HG03439 (cell line): ENCODE data around the gene FREM3.
"Not testable (repeated sequence)": the region's sequence is repeated elsewhere in the genome, so short reads cannot be mapped to it uniquely, and the experiment has no call there.

Source experiments
- ATAC-seq: cut with Tn5 transposase; IDR thresholded peaks from one replicate; pipeline ENCODE4 v1.9.1; 2021; ENCODE audit warnings: mild to moderate bottlenecking, moderate library complexity; ENCODE audit not compliant: unreplicated experiment

The FREM3 gene

DNA sequence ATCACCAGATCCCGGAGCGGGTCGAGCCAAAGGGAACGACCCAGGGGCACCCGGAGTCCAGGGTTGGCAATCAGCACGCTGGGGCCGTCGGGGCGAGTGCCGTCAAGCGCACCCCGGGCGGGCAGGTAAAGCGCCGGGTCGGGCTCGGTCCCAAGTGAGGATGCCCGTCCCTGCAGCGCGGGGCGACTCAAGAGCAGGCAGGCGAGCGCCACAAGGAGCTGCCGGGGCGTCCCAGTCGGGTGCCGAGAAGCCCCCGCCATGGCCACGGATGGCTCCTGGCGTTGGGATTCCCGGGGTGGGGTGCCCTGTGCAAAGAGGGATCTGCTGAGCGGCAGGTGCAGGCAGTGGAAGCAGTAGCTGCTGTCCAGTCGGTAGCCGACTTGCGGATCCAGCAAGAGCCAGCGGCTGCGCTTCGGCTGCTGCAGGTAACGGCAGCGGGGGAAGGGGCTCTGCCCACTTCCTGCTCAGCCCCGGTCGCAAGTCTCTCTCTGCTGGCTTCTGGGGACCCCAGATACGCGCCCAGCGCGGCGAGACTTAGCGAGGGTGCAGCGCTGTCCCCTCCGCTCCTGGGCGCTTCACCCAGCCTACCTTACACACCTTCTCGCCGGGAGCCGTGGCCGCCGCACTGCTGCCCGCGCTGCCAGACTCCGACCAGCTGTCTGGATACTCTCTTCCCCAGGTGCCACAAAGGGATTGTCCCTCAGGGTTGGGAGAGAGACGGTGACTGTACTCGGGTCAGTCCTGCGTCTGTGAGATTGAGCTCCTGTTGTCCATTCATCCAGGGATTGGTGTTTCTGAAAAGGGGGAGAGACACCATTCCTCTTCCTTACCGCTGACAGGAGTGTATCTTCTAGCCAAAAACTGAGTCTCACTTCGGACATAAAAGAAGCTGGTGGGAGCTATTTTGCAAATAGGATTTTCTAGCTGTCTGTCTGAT is at the start of gene FREM3:
Gene FREM3 (minus strand): TSS at position 260 of the 937 bp plus-strand sequence. CDS start 0 bp downstream, at position 260.
- ATAC-seq: no peak

DNA sequence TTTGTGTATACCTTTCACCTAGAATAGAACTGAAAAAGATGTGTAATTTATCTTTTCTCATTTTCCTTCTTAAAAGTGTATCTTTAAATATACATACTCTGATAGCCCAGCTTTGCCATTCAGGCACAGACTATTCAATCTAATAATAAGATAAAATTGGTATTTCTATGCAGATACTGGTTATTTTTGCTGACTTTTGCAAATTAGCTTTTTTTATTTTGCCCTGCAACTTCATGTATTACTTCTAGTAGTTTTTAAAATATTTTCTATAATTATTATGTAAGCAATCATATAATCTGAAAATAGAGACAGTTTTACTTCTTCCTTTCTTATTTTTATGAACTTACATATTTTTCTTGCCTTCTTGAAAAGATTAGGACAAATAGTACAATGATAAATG is 45.4 kb upstream of the FREM3 start:
- ATAC-seq: no peak

DNA sequence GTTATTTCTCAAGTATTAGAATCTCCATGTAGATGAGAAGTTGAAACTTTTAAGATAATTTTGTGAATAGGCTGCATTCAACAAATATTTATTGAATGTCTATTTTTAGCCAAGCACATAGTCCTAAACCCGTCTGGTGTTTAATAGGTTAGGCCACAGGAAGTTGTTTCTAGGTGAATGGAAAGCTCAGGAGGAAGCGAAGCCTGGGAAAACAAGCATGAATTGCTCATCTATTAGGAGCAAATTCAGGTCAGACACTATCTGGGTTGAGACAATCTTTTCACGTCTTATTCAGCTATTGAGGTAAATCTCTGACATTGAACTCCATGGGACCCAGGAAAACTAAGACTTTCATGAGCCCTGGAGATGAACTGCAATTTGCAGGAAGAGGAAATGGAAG is 43.1 kb upstream of the FREM3 start:
- no peak for ATAC-seq

DNA sequence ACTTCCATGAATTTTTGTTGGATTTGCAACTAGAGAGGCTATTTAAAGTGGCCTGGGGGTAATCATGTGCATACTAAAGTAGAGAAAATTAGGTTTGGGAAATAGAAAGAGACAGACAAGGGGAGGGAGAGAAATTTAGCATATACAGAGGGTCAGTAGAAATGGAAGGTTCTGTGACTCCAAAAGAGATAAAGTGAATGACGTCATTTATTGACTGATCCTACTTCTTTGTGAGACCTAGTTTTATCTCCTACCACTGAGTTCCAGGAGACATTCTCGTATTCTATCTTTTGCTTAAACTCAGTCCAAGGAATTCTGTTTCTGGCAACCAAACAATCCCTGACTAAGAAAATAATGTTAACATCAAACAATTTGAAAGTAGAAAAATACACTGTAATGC is 42.4 kb upstream of the FREM3 start:
- no peak for ATAC-seq

DNA sequence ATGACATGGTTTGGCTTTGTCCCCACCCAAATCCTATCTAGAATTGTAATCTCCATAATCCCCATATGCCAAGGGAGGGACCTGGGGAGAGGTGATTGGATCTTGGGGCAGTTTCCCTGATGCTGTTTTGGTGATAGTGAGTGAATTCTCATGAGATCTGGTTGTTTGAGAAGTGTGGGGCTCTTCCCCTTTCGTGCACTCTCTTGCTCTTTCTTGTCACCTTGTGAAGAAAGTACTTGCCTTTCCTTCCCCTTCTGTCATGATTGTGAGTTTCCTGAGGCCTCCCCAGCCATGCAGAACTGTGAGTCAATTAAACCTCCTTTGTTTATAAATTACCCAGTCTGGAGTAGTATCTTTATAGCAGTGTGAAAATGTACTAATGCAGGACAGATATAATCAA is 36.4 kb upstream of the FREM3 start:
- no peak for ATAC-seq

DNA sequence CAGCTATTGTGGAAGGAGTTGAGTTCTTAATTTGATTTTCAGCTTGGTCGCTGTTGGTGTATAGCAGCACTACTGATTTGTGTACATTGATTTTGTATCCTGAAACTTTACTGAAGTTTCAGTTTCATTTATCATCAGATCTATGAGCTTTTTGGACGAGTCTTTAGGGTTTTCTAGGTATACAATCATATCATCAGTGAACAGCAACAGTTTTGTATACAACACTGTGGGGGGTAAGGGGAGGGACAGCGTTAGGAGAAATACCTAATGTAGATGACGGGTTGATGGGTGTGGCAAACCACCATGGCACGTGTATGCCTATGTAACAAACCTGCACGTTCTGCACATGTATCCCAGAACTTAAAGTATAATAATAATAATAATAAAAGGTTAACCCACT is 35.6 kb upstream of the FREM3 start:
- ATAC-seq: not testable (repeated sequence)

DNA sequence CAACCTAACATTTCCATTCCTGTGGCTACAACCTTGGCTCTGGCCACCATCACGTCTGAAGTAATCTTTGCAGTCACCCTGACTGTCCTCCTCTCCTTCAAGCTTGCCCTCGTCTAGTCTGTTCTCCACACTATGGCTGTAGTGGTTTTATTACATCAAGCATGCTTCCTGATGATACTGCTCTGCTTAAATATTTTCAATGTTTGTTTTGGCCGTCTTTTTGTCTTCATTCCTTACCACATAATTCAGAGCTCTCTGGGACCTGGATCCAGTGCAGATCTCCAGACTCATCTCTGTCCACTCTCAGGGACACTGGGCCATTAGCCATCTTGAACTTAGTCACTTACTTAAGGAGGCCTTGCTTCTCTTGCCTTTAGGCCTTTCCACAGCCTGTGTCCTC is 27.7 kb upstream of the FREM3 start:
- no peak for ATAC-seq

DNA sequence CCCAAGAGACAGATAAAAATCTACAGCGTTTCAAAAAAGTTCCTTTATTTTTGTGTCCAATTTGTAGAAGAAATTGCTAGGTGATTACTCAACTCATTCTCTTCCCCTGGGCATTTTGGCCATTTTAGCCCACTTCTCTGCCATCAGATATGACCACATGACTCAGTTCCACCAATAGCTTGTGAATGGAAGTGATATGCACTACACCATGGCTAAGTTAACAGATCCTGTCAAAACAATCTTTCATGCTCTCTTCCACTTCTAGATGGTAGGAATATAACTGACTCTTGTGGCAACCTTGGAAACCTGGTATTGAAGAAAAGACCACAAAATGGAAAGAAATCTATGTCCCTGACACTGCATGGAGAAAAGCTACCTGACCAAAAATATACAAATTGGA is 26.2 kb upstream of the FREM3 start:
- no peak for ATAC-seq

DNA sequence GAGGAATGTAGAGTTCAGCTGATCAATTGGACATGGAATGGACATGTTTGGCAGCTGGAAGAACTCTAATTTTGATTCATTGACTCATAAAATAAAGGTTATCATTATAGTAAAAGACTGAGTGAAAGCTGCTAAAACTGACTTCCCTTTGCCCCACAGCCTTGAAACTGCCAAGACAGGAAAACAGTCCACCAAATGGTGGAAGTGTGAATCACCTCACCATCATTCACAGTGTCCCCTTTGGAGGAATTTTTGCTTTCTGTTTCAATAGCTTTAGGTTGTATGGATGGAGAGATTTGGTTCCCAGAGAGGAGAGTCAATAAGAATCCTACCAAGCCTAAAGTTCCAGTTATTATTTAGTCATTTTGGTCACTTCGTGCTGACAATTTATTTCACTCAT is 20.8 kb upstream of the FREM3 start:
- no peak for ATAC-seq

DNA sequence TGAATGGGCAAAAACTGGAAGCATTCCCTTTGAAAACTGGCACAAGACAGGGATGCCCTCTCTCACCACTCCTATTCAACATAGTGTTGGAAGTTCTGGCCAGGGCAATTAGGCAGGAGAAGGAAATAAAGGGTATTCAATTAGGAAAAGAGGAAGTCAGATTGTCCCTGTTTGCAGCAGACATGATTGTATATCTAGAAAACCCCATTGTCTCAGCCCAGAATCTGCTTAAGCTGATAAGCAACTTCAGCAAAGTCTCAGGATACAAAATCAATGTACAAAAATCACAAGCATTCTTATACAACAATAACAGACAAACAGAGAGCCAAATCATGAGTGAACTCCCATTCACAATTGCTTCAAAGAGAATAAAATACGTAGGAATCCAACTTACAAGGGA is 18.3 kb upstream of the FREM3 start:
- ATAC-seq: not testable (repeated sequence)

DNA sequence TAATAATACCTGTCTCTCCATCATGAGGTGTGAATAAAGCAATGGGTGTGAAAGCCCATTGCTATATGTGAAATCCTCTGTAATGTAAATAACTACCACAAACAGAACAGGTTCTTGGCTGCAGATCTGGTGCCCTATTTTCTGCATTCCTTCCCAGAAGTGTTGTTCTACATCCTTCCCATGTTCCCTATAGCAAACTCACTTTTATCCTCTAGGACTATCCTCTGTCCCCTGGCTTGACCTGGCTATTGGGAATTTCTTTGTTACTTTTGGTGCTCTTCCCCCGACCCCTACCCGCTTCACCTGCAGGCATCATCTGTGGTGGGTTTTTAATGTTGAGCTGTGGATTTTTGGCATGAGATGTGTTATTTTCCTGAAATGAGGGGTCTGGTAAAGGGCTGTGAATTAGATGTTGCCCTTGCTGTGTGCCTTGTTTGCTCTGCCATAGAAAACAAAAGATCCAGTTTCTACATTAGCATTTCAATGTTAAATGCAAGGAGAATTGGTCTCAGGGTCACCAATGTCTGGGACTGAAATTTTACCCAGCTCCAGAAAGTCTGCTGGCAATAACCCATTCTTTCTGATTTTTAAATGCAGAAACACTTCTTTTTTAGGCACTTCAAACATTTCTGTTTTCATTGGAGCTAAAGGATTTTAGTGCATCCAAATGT is 13.6 kb upstream of the FREM3 start:
- no peak for ATAC-seq

DNA sequence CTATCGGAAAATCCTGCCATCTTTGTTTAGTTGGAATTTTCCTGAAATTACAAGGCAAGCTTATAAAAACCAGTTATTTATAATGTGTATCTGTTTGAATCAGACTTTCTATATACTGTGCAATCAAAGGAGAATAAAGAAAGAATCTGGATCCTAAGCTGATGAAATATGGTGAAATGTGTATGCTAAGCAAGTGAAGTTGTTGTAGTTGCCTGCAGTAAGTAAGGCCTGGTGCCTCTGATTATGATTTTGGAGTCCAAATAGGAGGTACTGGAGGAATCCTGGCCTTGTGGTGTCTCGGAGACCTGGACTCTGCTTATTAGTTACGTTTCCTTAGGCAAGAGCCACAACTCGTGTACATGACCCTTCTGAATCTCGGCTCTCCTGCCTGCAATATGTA is 13.1 kb upstream of the FREM3 start:
- no peak for ATAC-seq

DNA sequence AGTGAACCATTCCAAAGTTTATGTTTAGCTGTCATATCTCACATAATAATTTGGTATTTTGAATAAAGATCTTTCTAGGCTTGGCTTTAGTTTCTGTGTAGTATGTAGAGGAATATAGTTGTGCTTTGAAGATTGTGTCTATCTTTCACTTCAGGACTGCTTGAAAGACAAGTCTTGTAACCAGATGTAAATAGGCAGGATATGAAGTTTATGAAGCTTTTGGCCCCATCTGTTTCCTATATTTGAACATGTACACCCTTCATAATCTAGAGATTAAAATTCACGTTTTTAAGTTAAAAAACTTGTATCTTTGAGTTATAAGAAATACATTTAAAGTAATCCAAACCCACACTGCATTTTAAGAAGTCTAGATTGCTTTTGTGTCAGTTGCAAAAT is 11.7 kb upstream of the FREM3 start:
- ATAC-seq: no peak

DNA sequence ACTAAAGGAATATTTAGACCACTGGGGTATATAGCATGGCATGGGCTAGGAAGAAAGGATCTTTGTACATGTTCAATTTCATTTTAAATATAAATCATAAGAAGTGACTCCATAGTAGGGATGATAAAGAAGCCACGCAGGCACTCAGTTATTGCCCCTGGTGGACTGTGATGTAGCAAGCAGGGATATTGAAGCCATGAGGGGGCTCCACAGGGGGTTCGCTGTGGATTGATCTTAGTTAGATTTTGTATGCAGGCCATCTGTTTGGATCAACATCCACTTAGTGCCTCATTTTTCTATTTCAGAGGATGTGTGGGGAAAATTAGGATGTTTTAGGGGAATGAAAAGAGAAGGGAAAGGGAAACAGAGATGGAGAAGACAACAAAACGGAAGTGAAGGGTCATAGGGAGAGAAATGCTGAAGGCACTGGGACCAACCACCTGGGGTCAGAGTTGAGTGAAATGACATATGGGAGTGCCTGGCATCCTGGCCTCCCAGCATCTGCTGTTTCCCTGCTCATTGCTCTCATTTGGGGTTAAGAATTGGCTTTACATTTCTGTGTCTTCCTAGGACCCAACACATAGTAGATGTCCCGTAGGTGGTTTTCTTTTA is 11.2 kb upstream of the FREM3 start:
- no peak for ATAC-seq

DNA sequence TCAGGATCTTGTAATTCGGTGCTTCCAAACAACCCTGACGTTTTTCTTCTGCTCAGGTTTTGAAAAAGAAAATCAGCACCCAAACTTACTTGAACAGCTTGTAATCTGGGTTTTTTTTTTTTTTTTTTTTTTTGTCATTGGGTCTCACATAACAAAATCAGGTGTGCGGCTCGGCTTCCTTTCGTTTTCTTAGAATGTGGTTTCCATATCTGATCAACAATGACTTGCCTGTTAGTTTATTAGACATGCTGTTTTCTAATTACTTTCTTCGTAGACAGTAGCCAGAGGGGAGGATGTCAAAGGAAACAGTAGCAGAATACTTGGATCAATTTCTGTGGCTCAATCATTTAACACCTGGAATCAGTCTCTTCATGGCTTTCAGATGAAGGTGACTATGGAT is 890 bp upstream of the FREM3 start:
- ATAC-seq: no peak

DNA sequence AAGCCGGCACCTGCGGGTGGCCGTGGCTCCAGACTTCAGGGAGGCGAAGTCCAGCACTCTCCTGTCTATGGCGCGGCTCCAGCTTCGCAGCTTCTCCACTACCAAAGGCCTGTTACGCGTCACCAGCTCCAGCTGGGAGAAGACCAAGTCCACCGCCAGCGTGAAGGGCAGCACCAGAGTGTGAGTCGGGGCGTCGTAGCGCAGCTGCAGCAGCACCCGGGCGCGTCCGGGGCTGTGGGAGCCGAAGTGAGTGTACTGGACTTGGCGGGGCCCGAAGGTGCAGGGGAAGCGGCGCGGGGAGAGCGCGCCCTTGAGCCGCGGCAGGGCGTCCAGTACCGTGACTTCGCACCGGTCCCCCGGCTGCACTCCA is 444 bp downstream of the FREM3 start:
- no peak for ATAC-seq

DNA sequence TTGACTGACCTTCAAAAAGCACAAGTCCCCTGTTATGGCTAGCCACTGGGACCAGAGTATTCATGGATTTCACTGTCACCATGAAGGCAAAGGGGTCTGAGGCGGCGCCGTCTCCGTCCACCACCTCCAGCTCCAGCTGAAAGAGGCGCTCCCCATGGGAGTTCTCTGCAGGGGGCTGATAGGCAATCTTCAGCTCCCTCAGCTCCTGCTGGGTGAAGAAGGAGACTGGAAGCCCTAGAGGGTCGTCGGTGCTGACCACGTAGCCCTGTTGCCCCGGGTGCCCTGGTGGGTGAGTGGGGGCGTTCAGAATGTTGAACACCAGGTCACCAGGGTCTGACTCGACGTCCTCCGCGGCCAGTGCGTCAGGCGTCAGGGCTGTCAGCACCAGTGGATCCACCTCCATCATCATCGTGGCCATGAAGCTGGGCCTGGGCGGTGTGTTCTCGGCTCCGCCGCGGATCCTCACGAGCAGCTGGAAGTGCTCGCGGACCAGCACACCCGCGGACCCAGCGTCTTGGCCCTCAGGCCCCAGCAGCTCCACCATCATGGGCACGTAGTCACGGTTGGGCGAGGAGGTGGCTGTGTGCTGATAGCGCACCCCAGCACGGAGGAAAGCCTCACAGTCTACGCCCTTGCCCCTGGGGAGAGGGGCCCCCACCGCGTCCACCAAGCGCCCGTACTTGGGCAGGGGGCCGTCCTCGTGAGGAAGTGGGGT is 987 bp downstream of the FREM3 start:
- ATAC-seq: no peak

DNA sequence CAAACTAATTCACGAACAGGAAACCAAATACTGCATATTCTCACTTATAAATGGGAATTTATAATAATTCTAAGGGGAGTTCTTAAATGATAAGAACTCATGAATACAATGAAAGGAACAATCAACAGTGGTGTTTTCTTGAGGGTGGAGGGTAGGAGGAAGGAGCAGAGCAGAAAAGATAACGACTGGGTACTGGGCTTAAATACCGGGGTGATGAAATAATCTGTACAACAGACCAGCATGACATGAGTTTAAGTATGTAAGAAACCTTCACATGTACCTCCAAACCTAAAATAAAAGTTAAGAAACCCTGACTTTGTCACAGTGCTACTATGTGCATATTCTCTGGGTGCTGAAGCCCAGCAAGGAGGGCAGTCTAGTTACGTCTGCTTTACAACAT is 6.6 kb downstream of the FREM3 start:
- no peak for ATAC-seq

DNA sequence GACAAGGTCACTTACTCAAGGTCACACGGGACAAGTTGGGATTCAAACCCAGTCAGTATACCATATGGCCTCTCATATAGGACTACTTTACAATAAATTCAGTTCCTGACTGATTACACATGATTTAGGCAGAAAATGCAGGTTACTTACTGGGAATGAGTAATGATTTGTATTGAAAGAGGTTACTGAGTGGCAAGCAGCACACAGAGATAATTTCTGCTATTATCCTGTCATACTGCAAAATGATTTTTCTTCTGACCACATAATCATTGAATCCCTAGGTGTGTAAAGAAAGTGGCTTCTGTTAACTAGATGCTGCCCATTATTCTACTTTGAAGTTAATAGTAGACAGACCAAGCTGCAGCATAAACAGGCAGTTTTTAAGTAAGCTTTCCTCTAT is 8.2 kb downstream of the FREM3 start:
- ATAC-seq: no peak

DNA sequence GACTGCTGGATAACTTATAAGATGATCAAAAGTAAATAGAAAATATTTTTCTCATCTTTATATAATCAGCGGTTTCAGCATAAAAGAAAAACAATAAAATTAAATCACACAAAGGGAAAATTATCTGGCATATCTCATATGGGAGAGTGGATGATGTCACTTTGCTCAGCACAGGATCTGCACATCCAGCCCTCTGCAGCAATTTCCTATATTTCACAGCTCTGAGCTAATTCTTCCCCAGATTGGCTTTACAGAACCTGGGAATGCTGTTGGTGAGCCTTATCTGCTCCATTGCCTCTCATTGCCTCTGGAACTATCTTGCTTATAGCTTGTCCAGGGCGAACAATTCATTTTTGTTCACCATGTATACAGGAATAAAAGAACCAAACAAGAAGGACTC is 21.0 kb downstream of the FREM3 start:
- ATAC-seq: no peak

DNA sequence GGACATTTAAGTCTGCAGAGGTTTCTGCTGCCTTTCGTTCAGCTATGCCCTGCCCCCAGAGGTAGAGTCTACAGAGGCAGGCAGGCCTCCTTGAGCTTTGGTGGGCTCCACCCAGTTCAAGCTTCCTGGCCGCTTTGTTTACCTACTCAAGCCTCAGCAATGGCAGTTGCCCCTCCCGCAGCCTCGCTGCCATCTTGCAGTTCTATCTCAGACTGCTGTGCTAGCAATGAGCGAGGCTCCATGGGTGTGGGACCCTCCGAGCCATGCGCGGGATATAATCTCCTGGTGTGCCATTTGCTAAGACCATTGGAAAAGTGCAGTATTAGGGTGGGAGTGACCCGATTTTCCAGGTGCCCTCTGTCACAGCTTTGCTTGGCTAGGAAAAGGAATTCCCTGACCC is 26.8 kb downstream of the FREM3 start:
- not testable (repeated sequence) for ATAC-seq
